Liver (tissue), 9 donors: ENCODE measurements around the gene SGPL1. TPM values are rescaled to one million over a fixed set of nuclear protein-coding genes. Genes with fewer than 3 reads are reported as not detected.

Source experiments
- DNase-seq: peaks from one replicate; pipeline ENCODE4 v3.0.0-alpha.2; 2017; ENCODE audit warnings: low spot score
- H3K27ac ChIP-seq, 2 donors: one replicate each; pipeline ENCODE4 v1.7.0; 2013; ENCODE audit warnings: inconsistent platforms in 2 of 2, low read length in 2 of 2, control low read depth in 1 of 2, low read depth in 1 of 2, mild to moderate bottlenecking in 1 of 2
- H3K27me3 ChIP-seq, 4 donors: one replicate each; pipeline versions ENCODE4 v1.6.1 to v1.7.0; 2013; ENCODE audit warnings: low read length in 3 of 4, inconsistent platforms in 1 of 4, mild to moderate bottlenecking in 1 of 4, moderate library complexity in 1 of 4; ENCODE audit not compliant: control insufficient read depth in 4 of 4, insufficient read depth in 4 of 4
- H3K36me3 ChIP-seq, 4 donors: one replicate each; pipeline versions ENCODE4 v1.6.1 to v1.7.0; 2013; ENCODE audit warnings: low read length in 3 of 4, mild to moderate bottlenecking in 3 of 4, low read depth in 1 of 4, moderate library complexity in 1 of 4; ENCODE audit not compliant: control insufficient read depth in 4 of 4, insufficient read depth in 3 of 4
- H3K4me1 ChIP-seq, 4 donors: one replicate each; pipeline versions ENCODE4 v1.6.1 to v1.7.0; 2013; ENCODE audit warnings: low read length in 3 of 4, mild to moderate bottlenecking in 3 of 4, moderate library complexity in 1 of 4; ENCODE audit not compliant: control insufficient read depth in 4 of 4, insufficient read depth in 4 of 4
- H3K4me3 ChIP-seq, 3 donors: one replicate each; pipeline versions ENCODE4 v1.6.1 to v1.7.0; 2013; ENCODE audit warnings: low read length in 3 of 3, control low read depth in 1 of 3, low read depth in 1 of 3, mild to moderate bottlenecking in 1 of 3
- H3K9ac ChIP-seq, 2 donors: one replicate each; pipeline ENCODE4 v1.7.0; 2013; ENCODE audit warnings: low read length in 2 of 2, mild to moderate bottlenecking in 2 of 2, moderate library complexity in 2 of 2, control low read depth in 1 of 2, low read depth in 1 of 2
- H3K9me3 ChIP-seq, 4 donors: one replicate each; pipeline versions ENCODE4 v1.6.1 to v1.7.0; 2013; ENCODE audit warnings: low read length in 3 of 4; ENCODE audit not compliant: control insufficient read depth in 4 of 4
- ATF3 ChIP-seq: IDR thresholded peaks from 2 replicates; pipeline ENCODE4 v1.6.1; 2016; ENCODE audit warnings: antibody characterized with exemption
- CTCF ChIP-seq: fragments of 150-350 bp; IDR thresholded peaks from 2 replicates; pipeline ENCODE4 v1.5.1; 2017; ENCODE audit warnings: improper control_type of control experiment, low read depth, low read length; ENCODE audit not compliant: missing input control
- EGR1 ChIP-seq, 2 donors: IDR thresholded peaks; 2 replicates each; pipeline ENCODE4 v1.6.1; 2016 to 2018; ENCODE audit warnings: antibody characterized with exemption in 2 of 2, low read depth in 2 of 2
- FOXA1 ChIP-seq: IDR thresholded peaks from 2 replicates; pipeline ENCODE4 v1.6.1; 2016; ENCODE audit warnings: antibody characterized with exemption
- FOXA2 ChIP-seq: IDR thresholded peaks from 2 replicates; pipeline ENCODE4 v1.6.1; 2016; ENCODE audit warnings: antibody characterized with exemption
- GABPA ChIP-seq, 2 donors: IDR thresholded peaks in 1 of 2; conservative IDR thresholded peaks in 1 of 2; 2 replicates each; pipeline ENCODE4 v1.6.1; 2016; ENCODE audit warnings: antibody characterized with exemption in 2 of 2, mild to moderate bottlenecking in 1 of 2, moderate library complexity in 1 of 2
- HNF4G ChIP-seq: IDR thresholded peaks from 2 replicates; pipeline ENCODE4 v1.6.1; 2016; ENCODE audit warnings: antibody characterized with exemption
- JUND ChIP-seq, 2 donors: IDR thresholded peaks; 2 replicates each; pipeline ENCODE4 v1.6.1; 2016; ENCODE audit warnings: antibody characterized with exemption in 2 of 2
- MAX ChIP-seq: IDR thresholded peaks from 2 replicates; pipeline ENCODE4 v1.6.1; 2016; ENCODE audit warnings: antibody characterized with exemption
- NR2F2 ChIP-seq: IDR thresholded peaks from 2 replicates; pipeline ENCODE4 v1.6.1; 2016; ENCODE audit warnings: antibody characterized with exemption
- RAD21 ChIP-seq, 2 donors: IDR thresholded peaks; 2 replicates each; pipeline ENCODE4 v1.6.1; 2016; ENCODE audit warnings: antibody characterized with exemption in 2 of 2, mild to moderate bottlenecking in 2 of 2
- REST ChIP-seq: IDR thresholded peaks from 2 replicates; pipeline ENCODE4 v1.6.1; 2016; ENCODE audit warnings: antibody characterized with exemption, mild to moderate bottlenecking
- RXRA ChIP-seq, 2 donors: IDR thresholded peaks; 2 replicates each; pipeline ENCODE4 v1.6.1; 2017 to 2018; ENCODE audit warnings: antibody characterized with exemption in 2 of 2, mild to moderate bottlenecking in 1 of 2
- SP1 ChIP-seq: IDR thresholded peaks from 2 replicates; pipeline ENCODE4 v1.6.1; 2018; ENCODE audit warnings: antibody characterized with exemption, mild to moderate bottlenecking
- TAF1 ChIP-seq: conservative IDR thresholded peaks from 2 replicates; pipeline ENCODE4 v1.6.1; 2016; ENCODE audit warnings: antibody characterized with exemption, mild to moderate bottlenecking
- YY1 ChIP-seq: IDR thresholded peaks from 2 replicates; pipeline ENCODE4 v1.6.1; 2016; ENCODE audit warnings: antibody characterized with exemption, mild to moderate bottlenecking
- ZBTB33 ChIP-seq: IDR thresholded peaks from 2 replicates; pipeline ENCODE4 v1.6.1; 2016; ENCODE audit warnings: antibody characterized with exemption
- WGBS: extraction: QIAGEN DNeasy Blood & Tissue Kit; methylation state at CpG from one replicate; pipeline ENCODE4 v1.1.7; 2013; 5-methylcytosine and 5-hydroxymethylcytosine counted together
- polyA plus RNA-seq, 2 donors: library from polyadenylated mRNA; stranded (reverse) in 1 of 2; unstranded in 1 of 2; fragments of 200-250 nt in 1 of 2; fragments of >200 nt in 1 of 2; fragmentation: Nextera tagmentation in 1 of 2; extraction: Ambion mirVana in 1 of 2; gene quantifications; one replicate each; pipeline versions ENCODE4 v1.2.1 to v1.2.3, GENCODE V29; 2013 to 2015
- total RNA-seq, 2 donors: library from RNA; depleted of rRNA; stranded (reverse); fragments of >200 nt; gene quantifications; one replicate each; pipeline ENCODE4 v1.2.3, GENCODE V29; 2014
- donor health status: healthy.
- donor health status: healthy.
- donor health status: healthy.
- donor health status: healthy.
- donor health status: healthy.

Gene SGPL1
- total and polyA plus RNA-seq, 4 donors = 11.8 to 37.1 (median 16.8) TPM

GRCh38 chr10:70912556-70912955 lies 96.8 kb downstream of the SGPL1 start:
- Histone ChIP-seq H3K27me3 (no peaks in the 10 kb centered on the region), H3K4me1 (no peaks in the 10 kb centered on the region), H3K4me3 (no peak overlapping the region), H3K9me3 (no peaks in the 10 kb centered on the region), H3K36me3 (no peaks in the 10 kb centered on the region), H3K9ac (no peak overlapping the region), H3K27ac (no peak overlapping the region)
- 93% methylated on average over 5 of the region's 5 CpGs for WGBS
- DNase-seq = no peak
- TF ChIP-seq REST = no peak
- no peak for TF ChIP-seq MAX
- TF ChIP-seq GABPA (IDR thresholded peaks at IDR 0.05 in 1 of 2, conservative IDR thresholded peaks at IDR 0.05 in 1 of 2) = no peak
- TF ChIP-seq NR2F2 = no peak
- TF ChIP-seq FOXA1 = no peak
- no peak for TF ChIP-seq JUND (IDR thresholded peaks at IDR 0.05)
- TF ChIP-seq HNF4G = no peak
- TF ChIP-seq ATF3 = no peak
- TF ChIP-seq SP1 = no peak
- no peak for TF ChIP-seq RXRA (IDR thresholded peaks at IDR 0.05)
- no peak for TF ChIP-seq CTCF
- TF ChIP-seq FOXA2 = no peak
- TF ChIP-seq TAF1 = no peak
- no peak for TF ChIP-seq EGR1 (IDR thresholded peaks at IDR 0.05; ENCODE audit: low read depth in 2 of 2)
- no peak for TF ChIP-seq YY1

GRCh38 chr10:70913191-70913892 lies 97.6 kb downstream of the SGPL1 start:
- Histone ChIP-seq H3K4me1 (no peaks in the 10 kb centered on the region), H3K27ac (no peak overlapping the region), H3K9me3 (no peaks in the 10 kb centered on the region), H3K27me3 (no peaks in the 10 kb centered on the region), H3K36me3 (no peaks in the 10 kb centered on the region), H3K9ac (no peak overlapping the region), H3K4me3 (no peak overlapping the region)
- DNase-seq = no peak
- WGBS = 68% methylated on average over 6 of the region's 6 CpGs
- no peak for TF ChIP-seq YY1
- TF ChIP-seq NR2F2 = no peak
- TF ChIP-seq SP1 = no peak
- TF ChIP-seq ZBTB33 = no peak
- TF ChIP-seq CTCF = no peak
- no peak for TF ChIP-seq FOXA1
- no peak for TF ChIP-seq REST
- TF ChIP-seq GABPA (IDR thresholded peaks at IDR 0.05 in 1 of 2, conservative IDR thresholded peaks at IDR 0.05 in 1 of 2) = no peak
- no peak for TF ChIP-seq RXRA (IDR thresholded peaks at IDR 0.05)
- no peak for TF ChIP-seq TAF1
- no peak for TF ChIP-seq EGR1 (IDR thresholded peaks at IDR 0.05; ENCODE audit: low read depth in 2 of 2)
- no peak for TF ChIP-seq RAD21 (IDR thresholded peaks at IDR 0.05)
- TF ChIP-seq JUND (IDR thresholded peaks at IDR 0.05) = no peak
- TF ChIP-seq HNF4G = no peak
